HG03457 (cell line): ENCODE data around the gene TAF3.
"Not testable (repeated sequence)": the region's sequence is repeated elsewhere in the genome, so short reads cannot be mapped to it uniquely, and the experiment has no call there.

ENCODE experiments used
- ATAC-seq: cut with Tn5 transposase; IDR thresholded peaks from one replicate; pipeline ENCODE4 v1.9.1; 2021; ENCODE audit warnings: moderate number of reproducible peaks; ENCODE audit not compliant: unreplicated experiment

Gene TAF3

GRCh38 chr10:7818295-7819120, at the start of gene TAF3:
TSS of gene TAF3 (plus strand) at chr10:7818505. CDS start at chr10:7818710, 205 bp downstream.
- ATAC-seq: peak; percentile 84

GRCh38 chr10:7773845-7774801, 44.2 kb upstream of the TAF3 start:
- ATAC-seq: no peak

- ATAC-seq: no peak
Measured at GRCh38 chr10:7776777-7777176, 41.5 kb upstream of the TAF3 start.

- ATAC-seq: not testable (repeated sequence)
Measured at GRCh38 chr10:7782194-7782593, 36.1 kb upstream of the TAF3 start.

- no peak for ATAC-seq
Measured at GRCh38 chr10:7786430-7786829, 31.9 kb upstream of the TAF3 start.

GRCh38 chr10:7787150-7787856, 31.0 kb upstream of the TAF3 start:
- no peak for ATAC-seq

- ATAC-seq: peak; percentile 91
Measured at GRCh38 chr10:7787857-7788638, 30.3 kb upstream of the TAF3 start, which contains the start of the genes ATP5F1C and KIN. TSS of gene ATP5F1C (plus strand) at chr10:7788177. CDS start at chr10:7788208, 31 bp downstream. TSS of gene KIN (minus strand) at chr10:7787993. CDS start at chr10:7787933, 60 bp downstream.

- ATAC-seq: peak; percentile 17
Measured at GRCh38 chr10:7788639-7789286, 29.5 kb upstream of the TAF3 start.

GRCh38 chr10:7789390-7789789, 28.9 kb upstream of the TAF3 start:
- no peak for ATAC-seq

GRCh38 chr10:7792541-7792940, 25.8 kb upstream of the TAF3 start:
- ATAC-seq: no peak

GRCh38 chr10:7794251-7795026, 23.9 kb upstream of the TAF3 start:
- ATAC-seq: no peak

GRCh38 chr10:7795605-7796004, 22.7 kb upstream of the TAF3 start:
- ATAC-seq: no peak

GRCh38 chr10:7797582-7797981, 20.7 kb upstream of the TAF3 start:
- ATAC-seq: no peak

- no peak for ATAC-seq
Measured at GRCh38 chr10:7802606-7803005, 15.7 kb upstream of the TAF3 start.

- ATAC-seq: no peak
Measured at GRCh38 chr10:7804216-7804615, 14.1 kb upstream of the TAF3 start.

GRCh38 chr10:7804741-7805140, 13.6 kb upstream of the TAF3 start:
- ATAC-seq: no peak

GRCh38 chr10:7808686-7809267, 9.5 kb upstream of the TAF3 start:
- no peak for ATAC-seq

GRCh38 chr10:7810443-7810842, 7.9 kb upstream of the TAF3 start:
- ATAC-seq: no peak
